Right forelimb (tissue), 1 donor: Measurements from ENCODE around the gene PRR7.

ENCODE experiments used
- DNase-seq: peaks from one replicate; pipeline ENCODE4 v3.0.0-alpha.2; 2018

PRR7 gene

DNA sequence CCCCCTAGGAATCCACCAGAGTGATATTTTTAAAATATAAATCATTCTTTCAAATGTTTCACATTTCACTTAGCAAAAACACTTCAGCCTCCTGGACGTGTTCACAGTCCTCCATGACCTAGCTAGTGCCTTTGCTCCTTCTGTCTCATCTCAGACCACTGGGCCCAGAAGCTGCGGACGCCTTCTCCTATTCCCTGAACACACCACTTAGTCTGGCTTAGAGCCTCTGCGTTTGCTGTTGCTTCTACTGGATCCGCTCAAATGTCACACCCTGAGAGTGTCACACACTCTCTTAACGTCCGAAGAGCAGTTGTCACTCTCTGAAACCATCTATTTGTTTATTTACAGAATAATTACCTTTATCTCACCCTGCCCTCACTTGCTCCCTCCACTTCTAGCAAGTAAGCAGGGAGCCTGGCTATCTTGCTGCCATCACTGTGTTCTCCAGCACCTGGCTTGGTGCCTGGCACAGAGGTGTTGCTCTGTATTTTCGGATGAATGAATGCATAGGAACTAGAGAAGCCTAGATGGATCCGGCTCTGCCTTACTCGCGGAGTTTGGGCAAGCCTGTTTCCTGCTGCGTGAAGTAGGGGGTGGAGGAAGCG lies 21.3 kb upstream of the PRR7 start:
- no peak for DNase-seq

DNA sequence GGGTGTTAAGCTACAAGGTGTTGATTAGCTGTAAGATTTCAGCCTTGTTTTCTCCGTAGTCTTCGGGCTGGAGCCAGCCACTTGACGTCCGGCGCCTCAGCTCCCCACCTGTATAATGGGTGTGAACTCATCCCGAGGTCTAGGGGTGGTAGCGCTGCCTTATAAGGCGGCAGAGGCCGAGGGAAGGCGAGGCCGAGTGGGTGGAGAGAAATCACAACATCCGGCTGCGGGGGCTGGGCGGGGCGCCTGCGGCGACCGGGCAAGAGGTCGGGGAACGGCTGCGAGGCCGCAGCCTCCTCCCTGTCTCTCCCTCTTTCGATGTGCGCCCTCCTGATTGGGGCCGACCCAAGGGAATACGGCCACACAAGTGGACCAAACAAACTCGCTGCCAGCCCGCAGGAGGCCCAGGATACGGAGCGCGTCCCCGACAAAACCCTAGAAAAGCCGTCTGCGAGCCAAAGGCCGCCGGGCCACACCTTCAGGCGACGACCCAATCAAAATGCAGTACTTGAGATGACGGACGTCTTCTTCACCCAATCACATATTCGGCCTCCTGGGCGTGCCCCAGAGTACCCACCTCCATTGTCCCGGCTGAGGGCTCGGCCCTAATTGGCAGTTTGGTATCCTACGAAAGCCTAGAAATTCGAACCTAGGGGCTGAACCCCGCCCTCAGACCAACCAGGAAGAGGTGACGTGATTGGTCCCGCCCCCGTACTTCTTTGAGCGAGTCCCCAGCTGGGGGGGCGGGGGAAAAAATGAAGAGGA lies 20.6 kb upstream of the PRR7 start:
- DNase-seq: peak; percentile 99

DNA sequence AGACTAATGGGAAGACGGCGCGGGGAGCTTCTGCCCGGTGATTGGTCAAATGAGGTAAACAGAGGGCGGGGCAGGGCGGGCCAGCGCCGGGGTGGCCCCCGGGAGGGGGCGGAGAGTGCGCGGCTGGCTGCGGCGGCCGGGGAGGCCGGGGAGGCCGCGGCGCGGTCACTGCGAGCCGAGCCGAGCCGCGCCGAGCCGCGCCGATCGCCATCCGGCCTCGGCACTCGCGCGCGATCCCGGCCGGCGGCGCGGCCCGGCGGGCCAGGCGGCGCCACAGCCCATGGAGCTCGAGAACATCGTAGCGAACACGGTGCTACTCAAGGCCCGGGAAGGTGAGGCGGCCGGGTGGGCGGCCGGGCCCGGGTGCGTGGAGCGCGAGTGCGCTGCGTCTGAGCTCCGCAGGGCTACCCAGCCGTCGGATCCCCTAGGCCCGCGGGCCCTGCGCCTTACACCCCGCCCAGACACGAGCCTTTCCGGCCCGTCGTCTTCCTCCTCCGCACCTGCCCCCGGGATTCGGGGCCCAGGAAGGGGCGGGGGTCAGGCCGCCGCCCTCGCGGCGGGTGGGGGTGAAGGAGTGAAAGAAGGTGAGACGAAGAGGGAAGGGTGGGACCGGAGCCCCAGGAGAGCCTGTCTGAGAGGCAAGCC lies 19.9 kb upstream of the PRR7 start, which contains the start of gene GRK6:
TSS of gene GRK6 (plus strand) at position 111 of the 645 bp plus-strand sequence. CDS start at position 281, 170 bp downstream.
- no peak for DNase-seq

DNA sequence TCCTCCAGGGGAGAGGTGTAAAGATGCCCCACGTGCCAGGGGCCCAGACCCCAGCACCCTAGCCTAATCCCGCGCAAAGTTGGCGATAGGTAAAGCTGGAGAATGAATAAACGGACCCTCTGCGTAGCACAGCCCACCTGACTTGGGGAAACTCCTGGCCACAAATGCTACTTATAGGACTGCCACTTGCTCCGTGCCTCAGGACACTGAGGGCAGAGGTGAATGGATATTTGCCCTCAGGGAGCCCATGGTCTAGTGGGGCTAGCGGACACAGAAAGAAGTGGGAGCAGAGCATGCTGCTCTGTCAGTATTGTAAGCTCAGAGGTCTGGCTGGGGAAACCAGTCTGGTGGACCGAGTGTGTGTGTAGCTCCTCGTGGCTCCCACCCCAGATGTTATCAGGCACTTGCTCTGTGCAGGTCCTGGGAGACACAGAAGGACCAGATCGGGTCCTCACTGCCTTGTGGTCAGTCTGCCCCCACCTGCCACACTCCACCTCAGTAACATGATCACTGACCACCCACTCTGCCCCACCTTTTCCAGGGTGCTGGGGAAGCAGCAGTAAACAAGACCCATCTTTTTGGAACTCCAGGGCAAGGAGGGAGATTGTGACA lies 19.3 kb upstream of the PRR7 start:
- DNase-seq: no peak

DNA sequence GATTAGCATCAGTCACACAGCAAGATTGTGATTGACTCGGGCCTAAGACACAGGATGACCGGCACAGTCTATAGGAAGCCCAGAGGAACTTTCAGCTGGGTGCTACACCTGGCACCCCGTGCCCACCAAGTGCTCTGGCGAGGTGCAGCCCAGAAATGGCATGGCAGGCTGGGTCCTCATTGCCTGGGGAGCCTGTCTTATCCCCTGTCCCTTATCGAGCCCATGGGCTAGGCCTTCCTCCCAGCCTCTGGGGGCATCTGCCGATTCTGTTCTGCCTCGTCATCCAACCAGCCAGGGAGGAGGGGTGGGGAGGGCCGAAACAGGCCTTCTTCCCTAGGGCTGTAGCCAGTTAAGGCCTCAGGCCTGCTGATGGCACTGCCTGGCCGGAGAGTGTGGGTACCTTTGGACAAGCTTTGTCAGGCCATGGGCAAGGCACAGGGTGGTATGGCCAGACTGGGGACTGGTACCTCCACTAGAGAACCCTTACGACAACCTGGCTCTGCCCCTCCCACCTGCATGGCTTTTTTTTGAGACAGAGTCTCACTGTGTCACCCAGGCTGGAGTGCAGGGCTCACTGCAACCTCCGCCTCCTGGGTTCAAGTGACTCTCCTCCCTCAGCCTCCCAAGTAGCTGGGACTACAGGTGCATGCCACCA lies 18.6 kb upstream of the PRR7 start:
- no peak for DNase-seq

DNA sequence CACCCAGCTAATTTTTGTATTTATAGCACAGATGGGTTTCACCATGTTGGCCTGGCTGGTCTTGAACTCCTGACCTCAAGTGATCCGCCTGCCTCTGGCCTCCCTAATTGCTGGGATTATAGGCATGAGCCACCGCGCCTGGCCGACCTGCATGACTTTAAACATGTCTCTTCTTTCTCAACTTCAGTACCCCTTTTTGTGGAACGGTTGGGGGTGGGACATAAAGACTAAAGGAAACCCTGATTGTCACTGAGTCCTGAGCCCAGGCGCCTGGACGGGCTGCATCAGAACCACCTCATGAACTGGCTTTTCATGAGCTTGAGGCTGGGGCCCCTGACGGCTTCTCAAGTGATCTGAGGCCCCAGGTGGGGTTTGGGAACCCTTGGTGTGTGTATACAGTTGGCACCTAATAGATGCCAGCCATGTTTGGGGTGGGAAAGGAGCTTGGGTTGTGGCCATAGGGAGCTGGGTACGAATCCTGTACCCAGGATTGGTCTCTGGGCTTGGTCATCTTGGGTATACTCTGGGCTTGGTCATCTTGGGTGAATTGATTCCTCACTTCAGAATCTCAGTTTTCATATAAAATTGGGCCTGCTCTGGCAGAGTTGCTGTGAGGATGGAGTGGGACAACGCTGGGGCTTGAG lies 17.9 kb upstream of the PRR7 start:
- DNase-seq: no peak

DNA sequence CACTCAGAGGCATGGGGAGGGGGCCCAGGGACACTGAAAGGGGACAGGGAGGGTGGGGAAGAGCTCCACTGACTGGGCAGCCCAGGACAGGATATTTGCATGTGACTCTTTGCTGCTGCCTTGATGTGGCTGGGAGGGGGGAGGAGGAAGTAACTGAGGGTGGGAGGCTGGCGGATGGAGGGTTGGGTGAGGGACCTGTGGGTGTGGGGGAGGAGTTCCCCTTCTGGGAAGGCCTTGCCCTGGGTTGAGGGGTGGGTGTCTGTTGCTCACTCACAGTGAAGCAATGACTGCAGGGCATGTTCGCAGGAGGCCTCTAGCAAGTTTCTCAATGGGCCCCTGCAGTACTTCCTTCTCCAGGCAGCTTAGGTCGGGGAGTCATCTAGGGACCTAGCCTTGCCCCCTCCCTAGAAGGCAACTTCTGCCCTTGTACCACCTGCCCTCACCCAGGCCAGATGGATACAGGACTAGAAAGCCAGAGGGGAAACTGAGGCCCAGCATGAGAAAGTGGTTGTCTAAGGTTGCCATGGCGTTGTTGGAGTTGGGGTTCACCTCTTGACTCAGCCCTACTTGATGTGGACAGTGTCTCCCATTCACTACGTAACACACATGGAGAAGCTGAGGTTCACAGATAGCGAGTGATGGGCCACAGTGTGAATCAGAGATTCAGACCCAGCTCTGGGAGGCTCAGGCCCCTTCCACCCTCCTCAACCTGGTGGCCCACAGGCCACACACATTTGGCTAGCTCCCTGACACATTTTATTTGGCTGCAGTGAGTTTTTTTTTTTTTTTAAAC lies 17.2 kb upstream of the PRR7 start:
- DNase-seq: no peak

DNA sequence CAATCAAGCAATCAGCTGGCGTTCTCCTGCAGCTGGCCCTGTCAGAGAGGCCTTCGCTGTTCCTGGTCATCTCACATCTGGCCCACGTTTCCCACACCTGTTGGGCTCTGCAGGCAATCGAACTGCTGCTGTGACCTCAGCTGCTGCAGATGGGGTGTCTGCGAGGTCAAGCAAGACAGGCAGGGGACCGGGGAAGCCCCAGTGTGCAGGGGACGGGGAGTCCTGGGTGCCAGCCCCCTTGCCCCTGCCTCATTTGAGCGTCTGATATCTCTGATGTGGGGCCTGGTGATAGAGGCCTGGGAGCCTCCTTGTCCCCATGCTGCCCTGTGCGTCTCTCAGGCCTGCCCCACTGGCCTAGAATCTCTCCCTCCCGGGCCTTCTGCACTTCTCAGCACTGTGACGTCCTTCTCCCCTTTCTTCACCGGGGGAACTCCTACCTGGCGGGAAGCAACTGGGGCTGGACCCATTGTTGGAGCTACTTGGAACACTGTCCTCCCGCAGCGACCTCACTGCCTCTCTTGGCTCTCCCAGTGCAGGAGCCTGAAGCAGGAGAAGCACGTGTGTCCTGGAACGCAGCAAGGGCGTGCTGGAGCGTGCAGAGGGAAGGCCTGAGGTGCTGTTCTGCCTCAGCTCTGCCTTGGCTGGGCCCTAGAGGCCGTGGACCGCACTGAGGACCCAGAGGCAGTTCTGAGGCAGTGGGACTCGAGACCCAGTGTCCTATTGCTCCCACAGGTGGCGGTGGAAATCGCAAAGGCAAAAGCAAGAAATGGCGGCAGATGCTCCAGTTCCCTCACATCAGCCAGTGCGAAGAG lies 16.3 kb upstream of the PRR7 start:
- no peak for DNase-seq

DNA sequence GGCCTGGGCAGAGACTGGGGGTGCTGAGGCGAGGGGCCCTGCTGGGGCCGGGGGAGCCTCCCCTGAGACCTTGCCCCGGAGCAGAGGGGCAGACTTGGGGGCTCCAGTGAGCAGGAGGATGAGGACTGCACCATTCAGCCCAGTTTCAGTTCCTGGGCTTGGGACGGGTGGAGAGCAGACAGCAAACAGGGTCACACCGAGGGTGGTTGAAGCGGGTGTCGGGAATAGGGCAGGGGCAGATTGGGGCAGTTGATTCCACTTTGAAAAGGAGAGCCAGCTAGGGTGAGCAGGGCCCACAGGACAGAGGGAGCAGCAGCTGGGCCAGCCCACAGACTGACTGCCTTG lies 15.7 kb upstream of the PRR7 start:
- no peak for DNase-seq

DNA sequence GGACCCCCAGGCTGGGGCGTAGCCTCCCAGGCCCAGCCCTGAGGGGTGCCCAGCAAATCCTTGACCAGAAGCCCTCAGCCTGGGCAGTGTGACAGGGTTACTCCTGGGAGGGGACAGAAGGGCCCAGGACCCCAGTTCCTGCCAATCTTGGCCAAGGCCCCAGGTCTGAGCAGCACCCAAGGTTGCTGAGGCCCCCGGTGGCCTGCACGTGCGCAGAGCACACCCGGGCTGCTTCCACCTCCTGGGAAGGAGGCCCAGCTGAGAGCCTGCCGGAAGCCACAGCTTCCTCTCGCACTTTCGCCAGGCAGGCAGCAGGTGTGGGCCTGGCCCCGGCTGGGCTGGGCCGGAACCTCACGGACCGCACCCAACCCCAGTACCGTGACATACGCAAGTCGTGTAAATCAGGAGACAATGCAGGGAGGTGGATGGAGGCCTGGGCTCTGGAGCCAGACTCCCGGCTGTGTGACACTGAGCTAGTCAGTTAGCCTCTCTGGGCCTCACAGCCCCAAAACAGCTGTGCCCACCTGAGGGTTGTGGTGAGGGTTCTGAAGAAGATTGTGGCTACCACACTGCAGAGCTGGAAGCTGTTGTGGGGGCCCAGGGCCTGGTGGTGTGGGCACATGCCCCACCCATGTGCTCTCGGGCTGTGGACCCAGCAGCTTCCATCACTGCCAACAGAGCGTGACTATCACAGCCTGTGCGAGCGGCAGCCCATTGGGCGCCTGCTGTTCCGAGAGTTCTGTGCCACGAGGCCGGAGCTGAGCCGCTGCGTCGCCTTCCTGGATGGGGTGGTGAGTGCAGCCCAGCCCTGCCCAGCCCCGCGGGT lies 15.1 kb upstream of the PRR7 start:
- DNase-seq: no peak

DNA sequence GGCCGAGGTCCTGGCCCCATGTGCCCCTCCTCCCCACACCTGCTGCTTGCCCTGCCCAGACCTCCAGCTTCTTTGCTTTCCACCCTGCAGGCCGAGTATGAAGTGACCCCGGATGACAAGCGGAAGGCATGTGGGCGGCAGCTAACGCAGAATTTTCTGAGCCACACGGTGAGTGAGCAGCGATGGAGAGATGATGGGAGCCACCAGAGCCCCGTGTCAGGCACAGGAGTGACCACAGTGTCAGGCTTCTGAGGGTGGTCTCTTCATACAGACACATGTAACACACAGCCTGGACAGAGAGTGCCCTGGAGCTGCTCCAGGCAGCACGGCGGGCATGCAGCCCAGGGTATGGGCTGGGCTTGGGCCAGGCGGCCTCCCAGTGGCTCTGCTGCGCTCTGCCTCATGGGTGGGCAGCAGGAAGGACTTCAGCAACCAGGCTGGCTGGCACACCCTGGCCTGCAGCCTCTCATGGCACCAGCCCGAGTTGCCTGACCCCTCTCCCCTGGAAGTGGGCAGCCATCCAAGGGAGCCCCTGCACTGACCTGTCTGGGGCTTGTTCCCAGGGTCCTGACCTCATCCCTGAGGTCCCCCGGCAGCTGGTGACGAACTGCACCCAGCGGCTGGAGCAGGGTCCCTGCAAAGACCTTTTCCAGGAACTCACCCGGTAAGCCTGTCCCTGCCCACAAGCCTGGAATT lies 14.3 kb upstream of the PRR7 start:
- DNase-seq: no peak

DNA sequence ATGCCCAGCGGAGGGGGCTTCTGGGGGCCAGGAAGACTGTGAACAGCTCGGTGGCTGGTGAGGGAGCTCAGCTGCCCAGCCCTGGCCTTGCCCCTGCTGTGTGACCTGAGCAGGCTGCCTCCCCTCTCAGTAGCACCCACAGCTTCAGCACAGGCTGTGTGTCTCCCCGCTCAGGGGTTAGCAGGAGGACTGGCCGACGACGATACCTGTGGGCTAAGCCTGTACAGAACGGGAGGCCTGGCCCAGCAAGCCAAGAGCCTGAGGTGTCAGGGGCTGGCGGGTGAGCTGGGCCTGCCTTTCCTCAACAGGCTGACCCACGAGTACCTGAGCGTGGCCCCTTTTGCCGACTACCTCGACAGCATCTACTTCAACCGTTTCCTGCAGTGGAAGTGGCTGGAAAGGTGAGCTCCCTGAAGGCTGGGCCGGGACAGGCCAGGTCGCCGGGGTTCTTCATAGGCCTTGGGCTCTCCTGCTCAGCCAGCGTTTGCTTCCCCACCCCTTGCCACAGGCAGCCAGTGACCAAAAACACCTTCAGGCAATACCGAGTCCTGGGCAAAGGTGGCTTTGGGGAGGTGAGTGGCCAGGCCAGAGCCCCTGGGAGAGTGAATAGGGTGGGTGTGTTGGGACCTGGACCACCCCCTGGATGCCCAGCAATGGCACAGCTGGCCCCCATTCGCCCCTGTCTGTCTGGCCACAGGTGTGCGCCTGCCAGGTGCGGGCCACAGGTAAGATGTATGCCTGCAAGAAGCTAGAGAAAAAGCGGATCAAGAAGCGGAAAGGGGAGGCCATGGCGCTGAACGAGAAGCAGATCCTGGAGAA lies 13.6 kb upstream of the PRR7 start:
- DNase-seq: no peak

DNA sequence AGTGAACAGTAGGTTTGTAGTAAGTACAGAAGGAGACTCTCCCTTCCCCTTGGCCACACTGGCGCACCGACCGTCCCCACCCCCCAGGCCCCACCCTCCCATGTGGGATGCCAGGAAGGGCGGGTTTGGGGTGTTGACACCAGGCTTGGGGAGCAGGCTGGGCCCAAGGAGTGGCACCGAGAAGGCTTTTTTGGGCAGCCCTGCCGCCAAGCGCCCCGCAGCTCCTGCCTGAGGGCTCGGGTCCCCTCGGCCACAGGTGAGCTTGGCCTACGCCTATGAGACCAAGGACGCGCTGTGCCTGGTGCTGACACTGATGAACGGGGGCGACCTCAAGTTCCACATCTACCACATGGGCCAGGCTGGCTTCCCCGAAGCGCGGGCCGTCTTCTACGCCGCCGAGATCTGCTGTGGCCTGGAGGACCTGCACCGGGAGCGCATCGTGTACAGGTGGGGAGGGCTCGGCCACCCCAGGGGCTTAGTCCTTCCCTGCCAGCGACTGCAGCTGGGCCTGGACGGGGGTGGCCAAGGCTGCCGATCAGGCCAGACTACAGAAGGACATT lies 12.9 kb upstream of the PRR7 start:
- no peak for DNase-seq

DNA sequence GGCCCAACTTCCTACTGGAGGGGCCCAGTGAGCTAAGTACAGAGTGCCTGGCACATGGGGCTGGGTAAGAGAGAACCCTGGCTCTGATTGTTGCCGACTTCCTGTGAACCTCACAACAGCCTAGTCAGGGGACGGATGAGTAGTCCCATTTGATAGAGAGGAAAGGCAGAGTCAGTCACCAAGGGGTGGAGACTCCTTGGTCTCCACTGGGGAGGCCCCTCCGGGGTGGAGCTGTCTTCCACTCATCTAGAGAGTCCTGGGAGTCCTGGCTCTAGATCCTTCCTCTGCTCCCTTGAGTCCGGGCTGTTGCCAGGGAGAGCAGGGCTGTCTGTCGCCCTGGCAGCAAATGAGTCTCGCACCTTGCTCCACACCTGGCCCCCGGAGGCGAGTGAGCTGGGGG lies 12.2 kb upstream of the PRR7 start:
- DNase-seq: no peak

DNA sequence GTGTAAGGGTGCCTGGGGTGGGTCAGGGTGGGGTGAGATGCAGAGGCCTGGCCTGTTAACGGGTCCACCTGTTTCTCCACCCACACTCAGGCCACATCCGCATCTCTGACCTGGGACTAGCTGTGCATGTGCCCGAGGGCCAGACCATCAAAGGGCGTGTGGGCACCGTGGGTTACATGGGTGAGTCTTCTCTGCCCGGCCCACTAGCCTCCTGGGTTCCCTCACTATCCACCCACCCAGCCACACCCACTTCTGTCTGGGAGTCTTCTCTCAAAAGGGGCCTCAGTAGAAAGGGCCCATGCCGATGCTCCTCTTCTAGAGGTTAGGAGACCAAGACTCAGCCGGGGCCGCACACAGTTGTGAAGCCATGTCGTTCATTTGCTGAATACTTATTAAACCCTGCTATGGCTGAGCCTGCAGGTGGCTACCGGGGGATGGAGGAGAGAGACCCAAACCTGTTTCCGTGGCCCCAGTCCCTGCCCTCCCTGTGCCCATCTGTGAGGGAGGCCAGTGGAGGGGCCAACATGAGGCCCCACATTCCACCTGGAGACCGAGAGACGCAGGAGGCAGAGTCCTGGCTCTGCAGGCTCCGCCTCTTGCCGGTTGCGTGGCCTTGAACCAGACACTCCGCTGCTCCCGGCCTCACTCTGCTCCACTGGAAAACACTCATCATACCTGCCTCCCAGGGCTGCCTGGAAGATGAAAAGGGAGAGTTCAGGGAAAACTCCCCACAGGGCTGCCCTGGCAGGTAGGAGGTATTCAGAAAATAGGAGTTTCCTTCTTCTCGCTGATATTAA lies 11.5 kb upstream of the PRR7 start:
- DNase-seq: no peak

DNA sequence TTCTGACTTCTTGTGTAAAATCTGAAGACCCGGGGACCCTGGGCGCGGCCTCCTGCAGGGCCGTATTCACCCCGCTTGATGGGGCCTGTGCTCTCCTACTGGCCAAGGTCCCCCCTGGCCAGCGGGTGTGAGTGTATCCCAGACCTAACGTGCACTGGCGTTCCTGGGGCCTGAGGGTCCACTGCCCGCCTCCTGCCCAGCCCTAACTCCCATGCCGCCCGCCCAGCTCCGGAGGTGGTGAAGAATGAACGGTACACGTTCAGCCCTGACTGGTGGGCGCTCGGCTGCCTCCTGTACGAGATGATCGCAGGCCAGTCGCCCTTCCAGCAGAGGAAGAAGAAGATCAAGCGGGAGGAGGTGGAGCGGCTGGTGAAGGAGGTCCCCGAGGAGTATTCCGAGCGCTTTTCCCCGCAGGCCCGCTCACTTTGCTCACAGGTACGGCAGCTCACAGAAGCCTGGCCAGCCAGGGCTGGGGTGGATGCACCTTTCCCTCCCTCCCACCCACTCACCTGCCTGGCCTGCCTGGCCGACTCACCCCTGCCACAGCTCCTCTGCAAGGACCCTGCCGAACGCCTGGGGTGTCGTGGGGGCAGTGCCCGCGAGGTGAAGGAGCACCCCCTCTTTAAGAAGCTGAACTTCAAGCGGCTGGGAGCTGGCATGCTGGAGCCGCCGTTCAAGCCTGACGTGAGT lies 10.6 kb upstream of the PRR7 start:
- DNase-seq: no peak

DNA sequence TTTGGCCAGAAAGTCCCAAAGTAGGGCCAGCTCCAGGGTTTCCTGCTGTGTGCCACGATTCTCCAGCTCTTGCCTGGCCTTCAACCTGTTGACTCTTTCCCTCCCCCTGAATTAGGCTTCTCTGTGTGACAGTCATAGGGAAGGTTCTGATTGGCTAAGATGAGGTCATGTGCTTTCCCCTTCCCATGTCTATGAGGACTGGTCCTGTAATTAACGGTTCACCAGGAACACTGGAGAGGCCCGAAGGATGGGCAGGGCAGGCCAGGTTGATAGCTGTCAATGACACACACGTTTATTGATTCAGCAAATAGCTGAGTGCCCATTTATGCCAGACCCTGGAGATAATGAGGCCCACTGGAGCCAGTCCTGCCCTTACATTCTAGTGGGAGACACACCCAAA lies 9.0 kb upstream of the PRR7 start:
- peak; percentile 24 for DNase-seq
